GM19099 (cell line): Measurements from ENCODE around the gene TP53BP1.

Source experiments
- POLR2A ChIP-seq: IDR thresholded peaks from 3 replicates; pipeline ENCODE4 v1.6.1; 2011; ENCODE audit warnings: low read depth; ENCODE audit not compliant: insufficient read length; ENCODE audit errors: extremely low read depth

The TP53BP1 gene

DNA sequence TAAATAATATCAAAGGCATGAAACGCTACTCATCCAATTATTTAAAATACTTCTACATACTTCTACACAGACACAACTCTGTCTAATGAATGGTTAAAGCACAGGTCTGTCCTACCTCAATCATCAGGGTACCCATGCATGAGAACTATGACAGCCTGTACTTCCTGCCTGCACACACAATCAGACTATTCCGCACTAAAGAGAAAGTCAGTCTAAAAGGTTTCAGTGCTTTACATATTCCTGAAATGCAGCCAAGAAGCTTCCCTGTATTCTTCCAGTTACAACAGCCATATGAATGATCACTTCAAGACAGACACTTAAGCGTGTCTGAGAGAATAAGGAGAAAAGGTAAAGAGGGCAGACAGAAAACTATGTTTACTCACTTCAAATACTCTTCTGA, 63.3 kb downstream of the TP53BP1 start:
- no peak for TF ChIP-seq POLR2A

DNA sequence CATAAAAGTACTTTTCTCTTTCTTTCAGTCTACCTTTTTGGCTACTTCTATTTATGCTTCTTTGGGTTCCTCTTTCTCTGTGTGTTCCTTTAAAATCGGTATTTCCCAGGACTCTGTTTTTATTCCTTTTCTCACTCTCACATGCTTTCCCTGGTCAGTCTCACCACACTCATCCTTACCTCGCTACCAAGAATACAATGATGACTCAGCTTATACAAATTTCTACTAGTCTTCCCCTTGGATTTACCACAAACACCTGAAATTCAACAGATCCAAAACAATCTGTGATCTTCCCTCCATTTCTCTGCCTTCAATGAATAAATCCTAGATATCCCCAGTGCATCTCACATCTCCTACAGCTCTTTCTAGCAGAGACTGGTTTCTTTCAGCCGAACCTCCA, 69.2 kb downstream of the TP53BP1 start:
- no peak for TF ChIP-seq POLR2A

DNA sequence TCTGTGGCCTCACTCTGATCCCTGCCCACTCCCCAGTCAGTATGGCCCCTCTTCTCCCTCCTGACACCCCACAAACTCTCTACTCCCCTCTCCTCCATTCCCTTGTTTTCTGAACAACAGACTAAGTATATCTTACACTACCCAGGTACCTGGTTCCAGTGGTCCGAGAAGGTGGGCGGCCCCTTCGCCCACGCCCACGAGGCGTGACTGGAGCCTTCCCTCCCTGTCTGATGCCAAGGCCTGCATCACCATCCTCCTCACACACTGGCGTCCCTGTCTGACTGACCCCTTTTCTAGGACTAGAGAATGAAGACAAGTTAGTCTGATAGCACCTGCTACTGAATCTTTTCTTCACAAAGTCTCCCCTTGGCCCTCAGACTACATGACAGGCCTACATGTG, 72.1 kb downstream of the TP53BP1 start:
- no peak for TF ChIP-seq POLR2A

- TF ChIP-seq POLR2A = no peak
Observed at GRCh38 chr15:43420435-43420834, 72.5 kb downstream of the TP53BP1 start.

- TF ChIP-seq POLR2A = no peak
Observed at GRCh38 chr15:43414196-43414595, 78.8 kb downstream of the TP53BP1 start.

GRCh38 chr15:43412096-43412495, 80.9 kb downstream of the TP53BP1 start:
- no peak for TF ChIP-seq POLR2A

DNA sequence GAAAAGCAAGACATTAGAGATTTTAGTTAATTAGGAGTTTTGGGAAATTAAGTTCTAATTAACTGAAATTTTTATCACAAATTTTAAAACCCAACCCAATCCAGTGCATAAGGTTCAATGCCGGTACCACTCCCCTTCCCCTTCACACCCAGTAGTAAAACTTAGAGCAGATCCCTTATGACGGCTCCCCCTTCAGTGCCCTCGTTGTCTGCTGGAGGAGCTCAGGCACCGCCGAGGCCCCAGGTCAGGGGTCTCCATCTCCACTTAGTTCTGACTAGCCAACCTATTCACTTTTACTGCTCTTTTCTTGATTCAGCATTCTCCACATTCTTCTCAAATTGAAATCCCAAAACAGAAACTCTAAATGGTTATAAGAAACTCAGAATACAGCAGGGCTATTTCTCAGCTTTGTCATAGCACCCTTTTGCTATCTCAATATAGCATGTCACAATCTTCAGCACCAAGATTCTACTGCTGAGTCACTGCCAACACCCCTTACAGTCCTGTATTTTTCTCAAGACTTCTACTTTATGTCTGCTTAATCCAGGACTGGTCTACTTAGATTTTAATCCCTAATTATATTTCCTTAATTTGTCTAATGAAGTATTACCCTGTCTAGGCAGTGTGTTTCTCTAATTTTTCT, 82.3 kb downstream of the TP53BP1 start:
- no peak for TF ChIP-seq POLR2A

- no peak for TF ChIP-seq POLR2A
Observed at GRCh38 chr15:43408789-43409188, 84.2 kb downstream of the TP53BP1 start.

DNA sequence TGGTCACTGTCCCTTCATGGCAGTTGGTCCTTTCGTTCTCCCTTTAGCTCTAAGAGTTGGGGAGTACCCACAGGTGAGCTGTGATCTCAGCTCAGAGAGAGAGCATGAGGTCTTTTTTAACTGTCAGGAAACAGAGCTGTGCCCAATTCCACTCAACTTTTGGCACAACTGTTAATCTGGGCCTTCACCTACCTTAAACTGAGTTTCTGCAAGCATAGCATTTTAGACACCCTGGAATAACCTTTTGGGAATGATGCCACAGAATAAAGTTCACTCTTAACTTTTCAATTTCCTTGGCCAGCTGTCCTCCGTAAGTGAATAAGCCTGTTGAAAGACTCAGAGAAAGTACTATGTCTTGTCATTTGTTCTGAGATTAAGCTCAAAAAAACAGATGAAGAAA, 86.1 kb downstream of the TP53BP1 start:
- no peak for TF ChIP-seq POLR2A

- TF ChIP-seq POLR2A = no peak
Observed at GRCh38 chr15:43406189-43406588, 86.8 kb downstream of the TP53BP1 start.

GRCh38 chr15:43404130-43404529, 88.8 kb downstream of the TP53BP1 start:
- TF ChIP-seq POLR2A = no peak

DNA sequence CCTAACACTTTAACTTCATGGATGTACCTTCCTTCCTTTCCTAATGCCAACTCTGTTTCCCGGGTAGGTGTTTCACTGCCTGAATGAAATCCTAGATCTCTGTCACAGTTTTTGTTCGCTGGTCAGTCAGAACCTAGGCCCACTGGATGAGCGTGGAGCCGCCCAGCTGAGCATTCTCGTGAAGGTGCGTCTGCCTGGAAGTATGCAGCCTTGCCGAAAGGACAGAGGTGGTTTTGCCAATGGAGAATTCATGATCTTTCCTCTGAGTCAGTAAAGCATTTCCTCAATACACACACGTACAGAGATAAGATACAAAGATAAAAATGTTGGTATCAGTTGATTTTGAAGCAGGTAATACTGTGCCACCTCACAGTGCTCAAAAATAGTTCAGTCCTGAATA, 89.3 kb downstream of the TP53BP1 start:
- TF ChIP-seq POLR2A = no peak

- TF ChIP-seq POLR2A = no peak
Observed at GRCh38 chr15:43402255-43402654, 90.7 kb downstream of the TP53BP1 start.

GRCh38 chr15:43390723-43391122, 102.2 kb downstream of the TP53BP1 start:
- TF ChIP-seq POLR2A = no peak

GRCh38 chr15:43383070-43383469, 109.9 kb downstream of the TP53BP1 start:
- TF ChIP-seq POLR2A = no peak

DNA sequence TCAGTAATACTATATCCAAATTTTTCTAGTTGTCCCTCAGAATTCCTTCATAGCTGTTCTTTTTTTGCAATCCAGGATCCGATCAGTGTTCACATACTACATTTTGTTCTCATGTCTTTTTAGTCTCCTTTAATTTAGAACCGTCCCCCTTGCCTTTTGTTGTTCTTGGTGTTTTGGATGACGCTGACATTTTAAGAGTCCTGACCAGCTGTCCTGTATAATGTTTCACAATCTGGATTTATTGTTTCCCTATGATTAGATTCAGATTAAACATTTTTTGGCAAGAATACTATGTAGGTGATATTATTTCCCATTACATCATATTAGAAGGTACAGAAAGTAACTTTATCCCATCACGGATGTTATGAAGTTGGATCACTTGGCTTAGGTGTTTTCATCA, 110.6 kb downstream of the TP53BP1 start:
- no peak for TF ChIP-seq POLR2A

- TF ChIP-seq POLR2A = no peak
Observed at GRCh38 chr15:43378601-43379000, 114.4 kb downstream of the TP53BP1 start.
